Activated CD4-positive, alpha-beta T cell treated with anti-CD3 and anti-CD28 coated beads for 48 hours (primary cell): ENCODE measurements around the gene MED22.
A peak's percentile ranks its signal among the peaks of the same experiment; 100 is the strongest.
"Not testable (repeated sequence)": the region's sequence is repeated elsewhere in the genome, so short reads cannot be mapped to it uniquely, and the experiment has no call there.

Experiments
- DNase-seq: peaks from one replicate; pipeline ENCODE4 v3.0.0-alpha.2; 2020

Gene MED22

GRCh38 chr9:133354766-133355165, 6.8 kb upstream of the MED22 start:
- DNase-seq: no peak

- DNase-seq: no peak
Observed at GRCh38 chr9:133353548-133353947, 5.6 kb upstream of the MED22 start.

GRCh38 chr9:133352635-133353340, 4.9 kb upstream of the MED22 start:
- no peak for DNase-seq

DNA sequence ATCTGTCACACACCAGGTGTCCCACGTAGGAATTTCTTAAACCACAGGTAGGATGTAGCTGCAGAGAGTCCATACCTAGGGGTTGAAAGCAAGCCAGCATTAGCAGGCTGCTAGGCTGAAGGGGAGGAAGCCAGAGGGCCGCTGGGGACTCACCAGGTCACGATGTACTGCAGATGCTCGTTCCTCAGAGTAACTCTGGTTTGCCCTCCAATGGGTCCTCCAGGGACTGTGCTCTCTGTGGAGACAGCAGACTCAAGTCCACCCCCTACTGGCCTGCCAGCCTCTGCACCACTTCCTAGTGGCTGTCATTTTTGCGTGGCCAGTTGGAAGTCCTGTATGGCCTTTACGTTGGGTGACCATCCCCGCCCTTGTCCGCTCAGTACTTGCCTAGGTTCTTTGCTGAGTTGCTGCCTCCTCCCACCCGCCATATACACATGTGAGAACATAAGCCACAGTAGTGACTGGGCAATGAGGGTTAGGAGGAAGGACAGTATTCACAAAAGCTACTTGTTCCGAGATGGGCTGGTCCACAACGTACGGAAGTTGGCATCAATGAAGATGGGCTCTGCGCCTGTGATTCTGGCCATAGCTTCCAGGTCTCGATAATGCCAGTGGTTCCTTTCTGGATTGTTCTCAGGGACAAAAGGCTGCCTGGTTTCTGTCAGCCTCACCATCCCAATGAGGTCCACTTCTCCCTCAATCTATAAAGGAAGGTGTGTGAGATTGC, 4.1 kb upstream of the MED22 start:
- DNase-seq: peak; percentile 71

DNA sequence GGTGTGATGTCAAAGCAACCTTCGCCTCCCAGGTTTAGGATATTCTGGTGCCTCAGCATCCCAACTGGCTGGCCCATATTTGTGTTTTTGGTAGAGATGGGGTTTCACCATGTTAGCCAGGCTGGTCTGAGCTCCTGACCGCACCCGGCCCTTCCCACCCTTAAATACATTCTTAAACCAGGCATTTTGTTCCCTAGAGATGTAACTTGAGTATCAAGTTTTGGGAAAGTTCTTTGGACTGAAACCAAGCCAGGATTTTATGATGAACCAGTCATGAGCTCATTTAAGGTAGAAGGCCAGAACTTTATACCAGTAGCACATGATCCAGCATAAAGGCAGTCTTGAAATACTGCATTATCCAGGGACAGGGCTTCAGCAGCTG, 3.6 kb upstream of the MED22 start:
- DNase-seq: no peak

DNA sequence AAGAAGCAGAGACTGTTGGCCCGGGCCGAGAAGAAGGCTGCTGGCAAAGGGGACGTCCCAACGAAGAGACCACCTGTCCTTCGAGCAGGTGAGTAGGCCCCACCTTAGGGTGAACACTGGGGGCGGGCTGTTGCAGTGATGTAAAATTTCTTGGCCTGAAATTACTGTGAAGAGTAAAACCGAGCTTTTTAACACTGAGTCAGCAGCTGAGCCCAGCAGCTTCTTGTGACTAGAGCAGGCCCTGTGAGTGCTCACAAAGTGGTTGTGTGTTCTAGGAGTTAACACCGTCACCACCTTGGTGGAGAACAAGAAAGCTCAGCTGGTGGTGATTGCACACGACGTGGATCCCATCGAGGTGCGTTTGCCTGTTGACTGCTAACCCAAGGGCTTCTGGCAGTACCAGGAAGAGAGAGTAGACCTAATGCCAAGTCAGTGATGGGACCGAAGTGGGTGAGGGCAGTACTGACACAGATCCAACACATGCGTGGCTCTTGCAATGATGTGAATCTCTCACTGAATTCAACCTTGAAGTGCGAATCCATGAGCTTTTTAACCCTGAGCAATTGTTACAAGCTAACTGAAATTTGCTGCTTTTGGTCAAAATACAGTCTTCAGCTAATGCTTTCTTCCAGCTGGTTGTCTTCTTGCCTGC, 2.2 kb upstream of the MED22 start:
- DNase-seq: peak; percentile 57

DNA sequence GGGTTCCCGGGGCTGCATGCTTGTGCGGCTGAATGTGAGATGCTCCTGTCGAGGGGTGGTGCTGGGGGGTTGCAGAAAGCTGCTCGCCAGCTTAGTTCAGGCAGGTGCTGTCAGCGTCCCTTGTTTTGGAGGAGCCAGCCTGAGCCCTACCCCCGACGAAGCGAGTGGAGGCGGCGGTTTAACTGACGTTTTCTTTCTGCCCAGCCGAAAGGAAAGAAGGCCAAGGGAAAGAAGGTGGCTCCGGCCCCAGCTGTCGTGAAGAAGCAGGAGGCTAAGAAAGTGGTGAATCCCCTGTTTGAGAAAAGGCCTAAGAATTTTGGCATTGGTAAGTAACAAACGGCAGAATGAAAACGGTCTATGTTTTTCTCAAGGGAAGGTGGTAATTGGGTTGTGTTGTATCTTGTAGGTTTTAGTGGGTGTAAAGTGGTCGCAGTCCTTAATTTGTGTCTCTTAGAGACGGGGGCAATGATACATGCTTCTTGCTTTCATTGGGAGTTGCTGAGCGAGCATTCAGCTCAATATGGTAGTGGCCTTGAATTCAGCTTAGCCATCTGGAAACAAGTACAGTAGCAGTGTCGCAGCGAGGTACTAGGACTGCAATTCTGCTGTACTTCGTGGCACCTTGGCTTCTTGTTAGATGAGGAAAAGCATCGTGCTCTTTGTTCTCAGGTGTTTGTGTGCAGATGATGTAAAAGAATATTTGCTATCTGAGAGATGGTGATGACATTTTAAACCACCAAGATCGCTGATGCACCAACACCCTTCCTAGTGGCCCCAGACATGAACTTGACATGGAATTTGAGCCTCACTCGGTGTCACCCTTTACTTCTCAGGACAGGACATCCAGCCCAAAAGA, 1.0 kb upstream of the MED22 start:
- no peak for DNase-seq

DNA sequence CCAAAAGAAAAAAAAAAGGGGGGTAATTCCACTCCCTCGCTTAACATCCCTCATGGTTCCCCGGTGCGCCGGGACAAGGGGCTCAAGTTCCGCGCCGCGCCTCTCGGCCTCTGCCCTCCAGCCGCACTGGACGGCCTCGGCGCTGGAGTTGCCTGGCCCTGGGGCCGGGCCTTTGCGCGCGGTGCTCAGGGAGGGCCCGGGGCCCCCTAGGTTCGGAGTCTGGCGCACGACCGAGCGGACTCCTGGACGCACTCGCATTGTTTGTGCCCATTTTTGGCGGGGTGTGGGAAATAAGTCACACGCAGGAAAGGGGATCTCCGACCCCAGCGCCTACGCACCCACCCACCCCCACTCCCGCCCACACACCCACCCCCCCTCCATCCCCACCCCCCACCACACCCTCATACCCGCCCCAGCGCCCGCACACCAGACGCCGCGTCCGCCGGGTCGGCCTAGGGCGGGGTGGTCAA, 381 bp downstream of the MED22 start:
- DNase-seq: peak; percentile 54

GRCh38 chr9:133346021-133346785, 1.7 kb downstream of the MED22 start:
- no peak for DNase-seq

DNA sequence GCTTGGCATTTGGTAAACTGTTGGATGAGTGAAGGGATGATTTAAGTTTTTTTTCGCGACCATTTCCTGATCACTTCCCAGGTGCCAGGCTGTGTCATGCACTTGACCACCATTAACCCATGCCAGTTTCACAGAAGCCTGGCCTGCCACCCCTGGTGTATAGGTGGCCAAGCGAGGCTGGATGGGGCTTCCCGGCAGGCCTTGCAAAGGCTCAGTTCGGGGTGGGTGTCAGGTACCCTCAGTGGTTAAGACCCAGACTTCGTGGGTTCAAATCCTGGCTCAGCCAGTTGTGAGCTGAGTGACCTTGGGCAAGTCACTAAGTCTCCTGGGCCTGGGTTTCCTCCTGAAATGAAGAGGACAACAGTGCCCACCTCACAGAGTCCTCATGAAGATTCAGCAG, 2.3 kb downstream of the MED22 start:
- no peak for DNase-seq

DNA sequence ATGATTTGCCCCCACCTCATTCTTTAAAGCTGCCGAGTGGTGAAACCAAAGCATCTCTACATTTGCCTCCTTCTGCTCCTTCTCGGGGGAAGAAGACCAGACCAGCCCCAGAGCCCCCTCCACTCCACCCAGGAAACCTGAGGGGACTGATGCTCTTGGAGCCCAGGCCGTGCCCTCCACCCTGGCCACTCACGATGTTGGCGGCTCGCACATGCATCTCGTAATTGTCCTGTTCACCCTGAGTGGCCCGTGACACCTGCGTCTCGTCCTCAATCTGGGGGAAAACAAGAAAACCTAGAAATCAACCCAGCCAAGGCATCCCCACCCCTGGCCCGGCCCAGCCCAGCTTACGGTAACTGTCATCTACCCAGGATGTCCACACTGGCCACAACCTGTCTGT, 3.0 kb downstream of the MED22 start:
- no peak for DNase-seq

- no peak for DNase-seq
Observed at GRCh38 chr9:133344071-133344470, 3.9 kb downstream of the MED22 start.

GRCh38 chr9:133342570-133342969, 5.4 kb downstream of the MED22 start:
- DNase-seq: no peak

GRCh38 chr9:133342069-133342406, 5.9 kb downstream of the MED22 start:
- DNase-seq: no peak

DNA sequence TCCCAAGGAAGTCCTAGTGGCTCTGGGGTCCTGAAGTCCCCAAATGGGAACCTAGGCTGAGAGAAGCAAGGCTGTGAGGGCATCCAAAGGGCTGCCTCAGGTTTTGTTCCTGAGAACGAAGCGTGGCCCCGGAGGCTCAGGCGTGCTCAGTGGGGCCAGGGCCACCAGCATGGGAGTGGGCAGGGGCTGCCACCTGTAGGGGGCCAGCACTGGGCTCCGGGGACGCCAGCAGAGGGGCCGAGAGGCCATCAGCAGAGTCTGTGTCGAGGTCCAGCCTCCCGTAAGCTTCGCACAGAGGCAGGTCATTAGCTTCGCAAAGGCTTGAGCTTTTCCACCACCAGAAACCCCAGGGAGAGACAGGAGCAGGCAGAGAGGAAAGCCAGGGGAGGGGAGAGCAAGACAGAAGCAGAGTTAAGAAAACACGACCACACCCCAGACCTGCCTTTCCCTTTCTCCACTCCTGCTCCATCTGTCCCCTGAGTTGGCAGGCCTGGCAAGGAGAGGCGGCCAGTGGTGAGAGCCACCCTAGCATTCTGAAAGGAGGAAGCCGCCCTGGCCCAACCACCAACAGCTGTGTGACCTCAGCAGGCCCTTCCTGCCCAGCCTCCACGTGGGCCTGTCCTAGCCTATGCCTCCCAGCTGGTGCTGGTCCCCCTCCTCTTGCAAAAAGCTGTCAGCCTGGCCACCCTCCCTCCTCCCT, 6.4 kb downstream of the MED22 start:
- DNase-seq: no peak

GRCh38 chr9:133340916-133341315, 7.0 kb downstream of the MED22 start:
- DNase-seq: no peak

DNA sequence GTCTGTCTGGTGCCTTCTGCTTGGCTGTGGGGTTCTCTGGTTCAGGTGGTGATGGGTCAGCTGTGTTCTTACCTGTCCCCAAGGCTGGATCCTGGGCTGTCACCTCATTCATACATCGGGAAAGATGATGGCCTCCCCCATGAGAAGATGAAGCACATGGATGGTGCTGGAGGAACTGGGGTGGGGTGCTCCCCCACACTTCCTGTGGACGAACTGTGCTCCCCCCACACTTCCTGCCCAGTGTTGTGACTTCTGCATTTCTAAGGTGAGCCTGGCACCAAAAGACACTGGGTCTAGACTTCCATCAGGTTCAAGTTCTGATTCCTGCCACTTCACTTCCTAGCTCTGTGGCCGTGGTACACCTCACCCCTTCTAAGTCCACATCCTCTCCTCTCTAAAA, 7.7 kb downstream of the MED22 start:
- DNase-seq: no peak

DNA sequence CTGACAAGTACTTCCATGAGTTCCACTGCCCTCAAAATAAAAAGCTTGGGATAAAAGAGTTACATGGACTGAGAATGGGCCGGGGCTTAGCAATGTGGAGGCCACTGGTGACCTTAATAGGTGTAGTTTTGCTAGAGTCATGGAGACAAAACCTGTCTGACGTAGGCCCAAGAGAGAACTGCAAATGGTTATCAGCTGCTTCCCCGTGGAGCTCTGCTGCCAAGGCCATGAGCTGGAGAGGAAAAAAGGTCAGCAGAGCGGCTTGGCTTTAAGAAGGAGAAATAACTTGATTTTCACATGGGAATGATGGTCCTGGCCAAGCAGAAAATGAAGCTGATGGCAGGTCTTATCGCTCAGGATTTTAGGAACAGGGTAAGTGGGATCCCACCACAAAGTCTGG, 8.3 kb downstream of the MED22 start:
- no peak for DNase-seq

GRCh38 chr9:133335924-133336811, 11.8 kb downstream of the MED22 start, which contains the start of gene SURF6:
SURF6 (minus strand) TSS chr9:133336188; CDS start chr9:133336132, 56 bp downstream.
- peak; percentile 97 for DNase-seq

GRCh38 chr9:133334888-133335287, 13.0 kb downstream of the MED22 start:
- not testable (repeated sequence) for DNase-seq

GRCh38 chr9:133334161-133334560, 13.8 kb downstream of the MED22 start:
- DNase-seq: no peak
